CD4-positive, alpha-beta T cell (primary cell): Measurements from ENCODE around the gene KCNJ5. TPM values are rescaled to one million over a fixed set of nuclear protein-coding genes. Genes with fewer than 3 reads are reported as not detected.

Source experiments
- ATAC-seq: fragments of 200-7000 bp; cut with Tn5 transposase; one replicate; pipeline ENCODE4 v1.10.0; 2022; ENCODE audit warnings: mild to moderate bottlenecking; ENCODE audit not compliant: poor library complexity
- CTCF ChIA-PET: fragments of 350-600 bp; sonication (Branson Sonifier 250); formaldehyde crosslinking; loops from one replicate; lab custom pipeline; 2021; ENCODE audit warnings: antibody characterized with exemption, inconsistent platforms; lab: Charles Lee
- POLR2A ChIA-PET: fragments of 350-600 bp; sonication (Branson Sonifier 250); formaldehyde crosslinking; loops from one replicate; lab custom pipeline; 2021; ENCODE audit warnings: antibody characterized with exemption, inconsistent platforms; lab: Charles Lee
- DNase-seq, 14 experiments: peaks; one replicate each; pipeline ENCODE4 v3.0.0-alpha.2; 2013 to 2020; ENCODE audit warnings: mixed read lengths in 2 of 14
- H3K27ac ChIP-seq, 2 donors: one replicate each; pipeline versions ENCODE4 v1.5.1 to v1.7.0; 2013; ENCODE audit warnings: low read length in 2 of 2, low read depth in 1 of 2, mild to moderate bottlenecking in 1 of 2
- H3K27me3 ChIP-seq, 2 experiments: 1 replicate in 1 of 2; 2 replicates in 1 of 2; pipeline versions ENCODE4 v1.6.1 to v1.7.0; 2013; ENCODE audit warnings: low read length in 2 of 2, control low read depth in 1 of 2, mild to moderate bottlenecking in 1 of 2, moderate library complexity in 1 of 2; ENCODE audit not compliant: insufficient read depth in 2 of 2, control insufficient read depth in 1 of 2
- H3K36me3 ChIP-seq: one replicate; pipeline ENCODE4 v1.6.1; 2013; ENCODE audit warnings: low read length, control low read depth; ENCODE audit not compliant: insufficient read depth
- H3K4me1 ChIP-seq: one replicate; pipeline ENCODE4 v1.6.1; 2013; ENCODE audit warnings: low read length, control low read depth; ENCODE audit not compliant: insufficient read depth
- H3K4me3 ChIP-seq: one replicate; pipeline ENCODE4 v1.5.1; 2013; ENCODE audit warnings: mild to moderate bottlenecking, low read length, moderate library complexity
- H3K9me3 ChIP-seq, 2 experiments: 1 replicate in 1 of 2; 2 replicates in 1 of 2; pipeline versions ENCODE4 v1.6.1 to v1.7.0; 2013; ENCODE audit warnings: low read length in 2 of 2, mild to moderate bottlenecking in 2 of 2, control low read depth in 1 of 2, moderate library complexity in 1 of 2; ENCODE audit not compliant: control insufficient read depth in 1 of 2, insufficient read depth in 1 of 2
- H3K27ac Mint-ChIP-seq: one replicate; pipeline ENCODE4 v1.8.0; 2020; ENCODE audit warnings: mixed read lengths
- H3K27me3 Mint-ChIP-seq: one replicate; pipeline ENCODE4 v1.8.0; 2021; ENCODE audit warnings: mixed read lengths
- H3K36me3 Mint-ChIP-seq: one replicate; pipeline ENCODE4 v1.8.0; 2021; ENCODE audit warnings: low read depth, mixed read lengths
- H3K4me1 Mint-ChIP-seq: one replicate; pipeline ENCODE4 v1.8.0; 2021; ENCODE audit warnings: low read depth, mixed read lengths
- H3K4me3 Mint-ChIP-seq: one replicate; pipeline ENCODE4 v1.8.0; 2020; ENCODE audit warnings: mild to moderate bottlenecking, mixed read lengths
- H3K9me3 Mint-ChIP-seq: one replicate; pipeline ENCODE4 v1.8.0; 2020; ENCODE audit warnings: mixed read lengths
- intact Hi-C, 2 experiments: fragments of 100-400 bp; cut with DNase I in 1 of 2; cut with micrococcal nuclease in 1 of 2; formaldehyde crosslinking; loops; one replicate each; pipeline versions ENCODE4 v1.15.1 to v1.9.0; 2023 to 2025; cut with DNase I, micrococcal nuclease
- total RNA-seq, 174 experiments: library from RNA in 2 of 174; stranded (reverse) in 2 of 174; gene quantifications; one replicate each; pipeline ENCODE4 v1.2.3 and lab custom pipeline; 2021 to 2026
- TF ChIP-seq, protein P1 (sequence below): fragments of 200-600 bp; IDR thresholded peaks from one replicate; pipeline ENCODE4 v1.8.0; 2022; ENCODE audit warnings: antibody characterized with exemption, mild to moderate bottlenecking

Gene KCNJ5
- total RNA-seq, 2 experiments from 2014 or later = 0.05 TPM; not detected in 1

DNA sequence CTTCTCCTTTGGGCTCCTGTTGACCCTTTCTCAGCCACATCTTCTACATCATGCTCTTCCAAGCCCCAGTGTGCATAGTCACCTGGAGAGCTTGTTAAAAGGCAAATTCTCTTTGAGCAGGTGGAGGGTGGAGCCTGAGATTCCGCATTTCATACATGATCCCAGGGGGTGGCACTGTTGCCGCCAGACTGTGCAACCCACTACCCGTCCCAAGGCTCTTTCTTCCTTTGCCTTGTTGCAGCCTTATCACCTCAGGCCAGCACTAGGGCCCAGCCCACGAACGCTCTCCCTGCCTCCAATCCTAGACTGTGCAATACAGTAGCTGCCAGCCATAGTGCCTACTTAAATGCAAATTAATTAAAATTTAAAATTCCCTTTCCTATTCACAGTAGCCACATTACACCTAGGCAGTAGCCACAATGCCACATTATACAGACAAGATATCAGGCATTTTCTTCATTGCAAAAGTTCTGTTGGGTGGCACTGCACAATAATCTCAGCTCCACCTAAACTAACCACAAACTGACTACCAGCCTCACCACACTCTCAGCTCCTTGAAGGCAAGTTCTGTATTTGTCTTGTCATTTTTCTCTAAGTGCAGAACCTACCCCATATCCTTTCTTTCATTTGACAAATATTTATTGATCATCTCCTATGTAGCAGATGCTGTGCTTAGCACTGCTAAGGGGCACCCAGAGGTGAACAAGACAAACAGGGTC lies 4.6 kb upstream of the KCNJ5 start:
- TF ChIP-seq, protein P1, sequence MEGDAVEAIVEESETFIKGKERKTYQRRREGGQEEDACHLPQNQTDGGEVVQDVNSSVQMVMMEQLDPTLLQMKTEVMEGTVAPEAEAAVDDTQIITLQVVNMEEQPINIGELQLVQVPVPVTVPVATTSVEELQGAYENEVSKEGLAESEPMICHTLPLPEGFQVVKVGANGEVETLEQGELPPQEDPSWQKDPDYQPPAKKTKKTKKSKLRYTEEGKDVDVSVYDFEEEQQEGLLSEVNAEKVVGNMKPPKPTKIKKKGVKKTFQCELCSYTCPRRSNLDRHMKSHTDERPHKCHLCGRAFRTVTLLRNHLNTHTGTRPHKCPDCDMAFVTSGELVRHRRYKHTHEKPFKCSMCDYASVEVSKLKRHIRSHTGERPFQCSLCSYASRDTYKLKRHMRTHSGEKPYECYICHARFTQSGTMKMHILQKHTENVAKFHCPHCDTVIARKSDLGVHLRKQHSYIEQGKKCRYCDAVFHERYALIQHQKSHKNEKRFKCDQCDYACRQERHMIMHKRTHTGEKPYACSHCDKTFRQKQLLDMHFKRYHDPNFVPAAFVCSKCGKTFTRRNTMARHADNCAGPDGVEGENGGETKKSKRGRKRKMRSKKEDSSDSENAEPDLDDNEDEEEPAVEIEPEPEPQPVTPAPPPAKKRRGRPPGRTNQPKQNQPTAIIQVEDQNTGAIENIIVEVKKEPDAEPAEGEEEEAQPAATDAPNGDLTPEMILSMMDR = no peak
- Histone ChIP-seq H3K27me3 (peaks cover 40 to 59% of the 10 kb centered on the region in 2 experiments), H3K36me3 (no peaks in the 10 kb centered on the region), H3K9me3 (peaks cover 0 to 13% of the 10 kb centered on the region in 2 experiments), H3K27ac (no peak overlapping the region), H3K4me3 (no peak overlapping the region), H3K4me1 (peaks cover 13% of the 10 kb centered on the region)
- Mint-ChIP-seq H3K27me3 (peaks cover 81% of the 10 kb centered on the region), H3K27ac (no peak overlapping the region), H3K4me1 (peaks cover 8% of the 10 kb centered on the region), H3K36me3 (no peaks in the 10 kb centered on the region), H3K9me3 (no peaks in the 10 kb centered on the region), H3K4me3 (no peak overlapping the region)
- ChIA-PET CTCF (interaction anchor here (1.6 kb wide), 1 partner anchor 17 kb away, joined by 3 read pairs; no protein-coding TSS in a partner anchor), POLR2A (no interaction called here)
- ATAC-seq = no peak
- no peak for DNase-seq
- intact Hi-C loops = loop anchor here in 1 of 2 experiments (1.0 kb wide), 1 partner anchor 445 kb away; no protein-coding TSS in a partner anchor

DNA sequence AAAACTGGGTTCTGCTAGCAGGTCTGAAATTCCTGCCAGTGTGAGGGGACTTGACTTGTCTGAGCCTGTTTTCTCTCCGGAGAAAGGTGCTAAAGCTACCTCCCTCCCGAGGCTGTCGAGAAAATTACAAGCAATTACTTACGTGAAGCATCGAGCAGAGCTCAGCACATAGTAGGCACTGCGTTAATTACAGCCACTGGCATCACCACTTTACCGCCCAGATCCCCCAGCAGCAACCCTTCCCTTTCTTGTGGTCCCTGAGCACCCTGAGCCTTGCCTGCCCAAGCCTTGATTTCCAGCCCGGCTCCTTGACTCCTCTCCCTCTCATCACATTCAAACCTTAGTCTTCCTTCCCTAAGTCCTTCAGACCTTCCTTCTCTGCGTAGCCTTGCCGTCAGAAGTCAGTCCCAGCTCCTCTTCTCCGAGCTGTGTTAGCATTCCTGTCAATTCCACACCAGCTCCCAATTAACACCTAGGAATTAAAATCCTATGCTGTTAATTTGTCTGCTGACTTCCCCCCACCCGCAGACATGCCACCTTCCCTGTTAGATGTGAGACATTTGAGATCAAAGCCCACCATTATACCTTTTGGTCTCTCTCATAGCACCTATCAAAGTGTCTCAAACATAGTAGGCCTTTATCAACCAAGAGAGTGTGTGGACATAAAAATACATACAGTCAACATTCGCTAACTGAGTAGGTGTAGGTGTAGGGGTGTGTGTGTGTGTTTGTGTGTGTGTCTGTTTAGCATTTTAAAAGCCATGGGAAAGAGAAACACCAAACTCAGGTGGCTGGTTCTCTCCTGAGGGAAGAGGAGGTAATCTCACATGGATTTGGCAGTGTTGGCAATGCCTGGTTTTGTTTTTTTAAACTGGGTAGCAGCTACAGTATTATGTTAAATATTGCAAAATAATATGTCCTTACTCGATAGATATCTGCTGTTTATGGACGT lies 2.8 kb upstream of the KCNJ5 start:
- TF ChIP-seq, protein P1 = no peak
- H3K27ac Mint-ChIP-seq = no peak overlapping the region
- H3K4me1 Mint-ChIP-seq = peaks cover 8% of the 10 kb centered on the region
- ChIA-PET POLR2A (no interaction called here), CTCF (no interaction called here)
- Histone ChIP-seq H3K4me1 (peaks cover 18% of the 10 kb centered on the region), H3K27me3 (peaks cover 41 to 67% of the 10 kb centered on the region in 2 experiments), H3K27ac (no peak overlapping the region), H3K36me3 (no peaks in the 10 kb centered on the region), H3K9me3 (peaks cover 0 to 15% of the 10 kb centered on the region in 2 experiments), H3K4me3 (no peak overlapping the region)
- peaks cover 82% of the 10 kb centered on the region for H3K27me3 Mint-ChIP-seq
- intact Hi-C loops = no loop called here
- DNase-seq (no peak), ATAC-seq (no peak)
- no peak overlapping the region for H3K4me3 Mint-ChIP-seq
- H3K36me3 Mint-ChIP-seq = no peaks in the 10 kb centered on the region
- no peaks in the 10 kb centered on the region for H3K9me3 Mint-ChIP-seq

DNA sequence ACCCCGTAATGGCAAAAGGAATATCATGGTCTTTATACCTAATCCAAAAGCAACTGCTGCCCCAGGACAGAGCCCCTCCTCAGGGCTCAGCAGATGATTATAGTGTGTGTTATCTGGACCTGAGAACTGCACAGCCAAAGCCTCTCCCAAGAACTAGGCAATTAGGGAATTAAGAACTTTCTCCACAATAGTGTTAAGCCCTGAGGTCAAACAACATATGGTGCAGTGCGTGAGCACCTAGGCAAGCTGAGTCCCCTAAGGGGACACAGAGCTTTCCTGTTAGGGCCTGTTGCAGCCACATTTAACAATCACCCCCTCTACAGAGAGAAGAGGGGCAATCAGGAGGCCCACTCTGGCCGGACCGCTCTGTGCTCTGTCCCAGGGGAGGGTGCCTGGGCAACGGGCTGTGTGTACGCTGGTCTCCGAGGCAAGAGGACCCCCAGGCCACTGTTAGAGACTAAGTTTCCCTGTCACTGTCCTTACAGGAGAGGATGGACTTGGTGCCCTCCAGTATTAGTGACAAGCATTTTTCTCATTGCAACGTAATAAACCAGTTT lies 1.4 kb upstream of the KCNJ5 start:
- Histone ChIP-seq H3K4me3 (no peak overlapping the region), H3K27me3 (peaks cover 41 to 57% of the 10 kb centered on the region in 2 experiments), H3K27ac (no peak overlapping the region), H3K9me3 (peaks cover 0 to 15% of the 10 kb centered on the region in 2 experiments), H3K36me3 (no peaks in the 10 kb centered on the region), H3K4me1 (peaks cover 18% of the 10 kb centered on the region)
- ChIA-PET POLR2A (no interaction called here), CTCF (no interaction called here)
- no peak for DNase-seq
- Mint-ChIP-seq H3K27me3 (peaks cover 80% of the 10 kb centered on the region), H3K36me3 (no peaks in the 10 kb centered on the region), H3K4me1 (peaks cover 6% of the 10 kb centered on the region), H3K9me3 (no peaks in the 10 kb centered on the region), H3K4me3 (no peak overlapping the region), H3K27ac (no peak overlapping the region)
- TF ChIP-seq, protein P1 = no peak
- no peak for ATAC-seq
- intact Hi-C loops = no loop called here
